Activated CD4-positive, alpha-beta T cell treated with anti-CD3 and anti-CD28 coated beads, Interleukin-2, Interleukin-6, amounts not matched to agents 100 ng/mL and 50 ng/mL, durations not matched to agents 16 hours and 8 hours (primary cell): ENCODE results near the gene POTEF.
"Not testable (repeated sequence)": the region's sequence is repeated elsewhere in the genome, so short reads cannot be mapped to it uniquely, and the experiment has no call there.

ENCODE experiments used
- DNase-seq: peaks from one replicate; pipeline ENCODE4 v3.0.0-alpha.2; 2020

Gene POTEF

GRCh38 chr2:130127726-130128125 is 1.3 kb downstream of the POTEF start:
- DNase-seq = not testable (repeated sequence)

- DNase-seq = not testable (repeated sequence)
Measured at GRCh38 chr2:130120924-130121323, 8.1 kb downstream of the POTEF start.

GRCh38 chr2:130102597-130103363 is 26.2 kb downstream of the POTEF start:
- not testable (repeated sequence) for DNase-seq

DNA sequence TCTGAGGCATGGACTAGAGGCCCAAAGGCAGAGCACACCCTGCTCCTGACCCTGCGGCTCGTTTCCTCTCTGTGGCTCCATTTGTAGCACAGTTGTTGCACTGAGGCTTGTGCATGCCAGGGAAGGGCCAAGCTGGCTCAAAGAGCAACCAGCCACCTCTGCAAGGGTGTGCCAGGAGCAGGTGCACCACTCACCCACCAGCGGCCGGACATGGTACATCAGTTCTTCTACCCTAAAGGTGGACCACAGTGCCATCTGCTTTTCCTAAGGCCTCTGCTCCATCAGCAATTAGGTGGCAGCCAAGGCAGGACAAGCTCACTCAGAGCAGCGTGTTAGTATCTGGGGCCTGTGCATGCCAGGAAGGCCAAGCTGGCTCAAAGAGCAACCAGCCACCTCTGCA is 66.4 kb downstream of the POTEF start:
- not testable (repeated sequence) for DNase-seq

DNA sequence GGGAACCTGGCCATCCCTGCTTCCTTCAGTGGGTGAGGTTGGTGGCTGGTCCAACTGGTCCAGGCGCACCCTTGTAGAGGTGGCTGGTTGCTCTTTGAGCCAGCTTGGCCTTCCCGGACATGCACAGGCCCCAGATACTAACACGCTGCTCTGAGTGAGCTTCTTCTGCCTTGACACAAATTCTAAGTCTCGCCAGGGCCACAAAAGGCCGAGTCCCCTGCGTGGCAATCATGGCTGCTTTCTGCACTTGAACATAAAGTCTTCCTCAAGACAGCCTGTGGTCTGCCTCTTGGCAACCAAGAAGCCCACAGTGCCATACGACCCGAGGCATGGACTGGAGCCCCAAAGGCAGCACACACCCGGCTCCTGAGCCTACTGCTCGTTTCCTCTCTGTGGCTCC is 69.0 kb downstream of the POTEF start:
- DNase-seq = not testable (repeated sequence)

DNA sequence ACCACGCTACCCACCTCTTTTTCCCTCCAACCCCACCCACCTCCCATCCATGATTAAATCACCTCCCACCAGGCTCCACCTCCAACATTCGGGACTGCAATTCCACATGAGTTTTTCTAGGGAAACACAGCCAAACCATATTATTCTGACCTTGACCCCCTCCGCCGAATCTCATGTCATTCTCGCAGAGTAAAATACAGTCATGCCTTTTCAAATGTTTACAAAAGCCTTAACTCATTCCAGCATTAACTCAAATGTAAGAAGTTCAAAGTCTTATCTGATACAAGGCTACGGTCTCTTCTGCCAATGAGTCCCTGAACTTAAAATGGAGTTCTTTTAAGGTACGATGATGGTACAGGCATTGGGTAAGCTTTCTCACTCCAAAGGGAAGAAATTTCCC is 72.7 kb downstream of the POTEF start:
- not testable (repeated sequence) for DNase-seq

DNA sequence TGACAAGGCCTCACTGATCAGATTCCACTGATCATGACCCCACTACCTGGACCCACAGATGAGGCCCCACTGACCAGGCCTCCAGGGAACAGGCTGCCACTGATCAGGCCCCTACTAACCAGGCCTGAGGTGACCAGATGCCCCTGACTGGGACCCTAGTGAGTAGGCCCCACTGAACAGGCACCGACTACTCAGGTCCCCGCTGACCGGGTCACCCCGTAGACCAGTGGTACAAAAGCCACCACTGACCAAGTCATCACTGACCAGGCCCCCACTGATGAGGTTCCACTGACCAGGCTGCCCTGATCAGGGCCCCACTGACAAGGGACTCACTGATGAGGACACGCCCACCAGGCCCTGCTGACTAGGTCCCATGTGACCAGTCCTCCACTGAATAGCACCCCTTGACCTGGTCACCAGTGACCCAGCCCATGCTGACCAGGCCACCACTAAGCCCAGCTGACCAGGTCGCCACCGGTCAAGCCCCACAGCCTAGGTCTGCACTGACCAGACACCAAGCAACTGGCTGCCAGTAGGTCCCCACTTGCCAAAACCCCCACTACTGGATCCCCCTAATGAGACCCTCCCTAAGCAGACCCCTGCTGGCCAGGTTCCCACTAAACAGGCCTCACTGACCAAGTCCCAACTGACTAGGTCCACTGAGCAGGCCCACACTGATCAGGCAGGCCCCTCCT is 75.7 kb downstream of the POTEF start:
- DNase-seq = not testable (repeated sequence)

- not testable (repeated sequence) for DNase-seq
Measured at GRCh38 chr2:130052376-130052775, 76.6 kb downstream of the POTEF start.

- DNase-seq = not testable (repeated sequence)
Measured at GRCh38 chr2:130048422-130048821, 80.6 kb downstream of the POTEF start.

- DNase-seq = not testable (repeated sequence)
Measured at GRCh38 chr2:130038265-130038603, 90.8 kb downstream of the POTEF start.

- peak; percentile 9 for DNase-seq
Measured at GRCh38 chr2:130025931-130026330, 103.1 kb downstream of the POTEF start.
